Adrenal gland (tissue), 5 donors: ENCODE results near the gene CILP.

ENCODE experiments used
- POLR2A ChIP-seq, 2 donors: fragments of 450-650 bp; IDR thresholded peaks; one replicate each; pipeline ENCODE4 v1.6.1; 2017; ENCODE audit warnings: antibody characterized with exemption in 2 of 2, mild to moderate bottlenecking in 2 of 2, moderate library complexity in 1 of 2
- TF ChIP-seq, protein P1 (sequence below), 6 experiments: fragments of 450-650 bp in 4 of 6; fragments of 200-600 bp in 2 of 6; sonication (generic) in 1 of 6; IDR thresholded peaks; 1 replicate in 5 of 6; 2 replicates in 1 of 6; pipeline versions ENCODE4 v1.5.1 to v1.8.0; 2016 to 2021; ENCODE audit warnings: antibody characterized with exemption in 6 of 6, mild to moderate bottlenecking in 2 of 6, moderate library complexity in 1 of 6
- donor health status: DM: no; HTN: no; CAD: no.

DNA sequence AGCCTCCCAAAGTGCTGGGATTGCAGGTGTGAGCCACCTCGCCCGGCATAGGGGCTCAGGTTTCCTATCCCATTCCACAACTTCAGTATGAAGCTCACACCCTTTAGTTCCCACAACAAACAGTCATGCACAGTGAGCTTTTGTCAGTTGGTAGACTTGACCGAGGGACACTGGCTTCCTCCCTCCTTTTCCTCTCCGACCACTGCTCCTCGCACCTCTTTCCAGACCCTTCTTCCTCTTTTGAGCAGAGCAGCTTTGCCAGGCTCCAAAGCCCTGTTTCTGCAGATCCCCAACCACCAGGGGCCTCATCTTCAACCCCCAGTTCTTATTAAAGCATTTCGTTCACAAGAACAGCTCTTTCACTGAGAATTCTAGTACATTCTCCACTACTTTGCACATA is 12.7 kb upstream of the CILP start:
- no peak for TF ChIP-seq POLR2A (IDR thresholded peaks at IDR 0.05)
- TF ChIP-seq, protein P1, sequence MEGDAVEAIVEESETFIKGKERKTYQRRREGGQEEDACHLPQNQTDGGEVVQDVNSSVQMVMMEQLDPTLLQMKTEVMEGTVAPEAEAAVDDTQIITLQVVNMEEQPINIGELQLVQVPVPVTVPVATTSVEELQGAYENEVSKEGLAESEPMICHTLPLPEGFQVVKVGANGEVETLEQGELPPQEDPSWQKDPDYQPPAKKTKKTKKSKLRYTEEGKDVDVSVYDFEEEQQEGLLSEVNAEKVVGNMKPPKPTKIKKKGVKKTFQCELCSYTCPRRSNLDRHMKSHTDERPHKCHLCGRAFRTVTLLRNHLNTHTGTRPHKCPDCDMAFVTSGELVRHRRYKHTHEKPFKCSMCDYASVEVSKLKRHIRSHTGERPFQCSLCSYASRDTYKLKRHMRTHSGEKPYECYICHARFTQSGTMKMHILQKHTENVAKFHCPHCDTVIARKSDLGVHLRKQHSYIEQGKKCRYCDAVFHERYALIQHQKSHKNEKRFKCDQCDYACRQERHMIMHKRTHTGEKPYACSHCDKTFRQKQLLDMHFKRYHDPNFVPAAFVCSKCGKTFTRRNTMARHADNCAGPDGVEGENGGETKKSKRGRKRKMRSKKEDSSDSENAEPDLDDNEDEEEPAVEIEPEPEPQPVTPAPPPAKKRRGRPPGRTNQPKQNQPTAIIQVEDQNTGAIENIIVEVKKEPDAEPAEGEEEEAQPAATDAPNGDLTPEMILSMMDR (IDR thresholded peaks at IDR 0.05): no peak
